KOPT-K1 (cell line): Measurements from ENCODE around the gene E2F8.
"Not testable (repeated sequence)": the region's sequence is repeated elsewhere in the genome, so short reads cannot be mapped to it uniquely, and the experiment has no call there.

Source experiments
- H3K27ac ChIP-seq: fragments of 200-600 bp; sonication (generic); 2 replicates; pipeline ENCODE4 v1.5.1; 2016; ENCODE audit warnings: antibody characterized with exemption, mild to moderate bottlenecking, low read depth, low read length; ENCODE audit not compliant: poor library complexity, severe bottlenecking
- H3K36me3 ChIP-seq: fragments of 200-600 bp; sonication (generic); 2 replicates; pipeline ENCODE4 v1.5.1; 2017; ENCODE audit warnings: antibody characterized with exemption, mild to moderate bottlenecking, low read length, moderate library complexity; ENCODE audit not compliant: insufficient read depth
- H3K9me3 ChIP-seq: fragments of 200-600 bp; sonication (generic); 2 replicates; pipeline ENCODE4 v1.5.1; 2017; ENCODE audit warnings: antibody characterized with exemption, low read length, mild to moderate bottlenecking; ENCODE audit not compliant: insufficient read depth, poor library complexity, severe bottlenecking

The E2F8 gene, protein sequence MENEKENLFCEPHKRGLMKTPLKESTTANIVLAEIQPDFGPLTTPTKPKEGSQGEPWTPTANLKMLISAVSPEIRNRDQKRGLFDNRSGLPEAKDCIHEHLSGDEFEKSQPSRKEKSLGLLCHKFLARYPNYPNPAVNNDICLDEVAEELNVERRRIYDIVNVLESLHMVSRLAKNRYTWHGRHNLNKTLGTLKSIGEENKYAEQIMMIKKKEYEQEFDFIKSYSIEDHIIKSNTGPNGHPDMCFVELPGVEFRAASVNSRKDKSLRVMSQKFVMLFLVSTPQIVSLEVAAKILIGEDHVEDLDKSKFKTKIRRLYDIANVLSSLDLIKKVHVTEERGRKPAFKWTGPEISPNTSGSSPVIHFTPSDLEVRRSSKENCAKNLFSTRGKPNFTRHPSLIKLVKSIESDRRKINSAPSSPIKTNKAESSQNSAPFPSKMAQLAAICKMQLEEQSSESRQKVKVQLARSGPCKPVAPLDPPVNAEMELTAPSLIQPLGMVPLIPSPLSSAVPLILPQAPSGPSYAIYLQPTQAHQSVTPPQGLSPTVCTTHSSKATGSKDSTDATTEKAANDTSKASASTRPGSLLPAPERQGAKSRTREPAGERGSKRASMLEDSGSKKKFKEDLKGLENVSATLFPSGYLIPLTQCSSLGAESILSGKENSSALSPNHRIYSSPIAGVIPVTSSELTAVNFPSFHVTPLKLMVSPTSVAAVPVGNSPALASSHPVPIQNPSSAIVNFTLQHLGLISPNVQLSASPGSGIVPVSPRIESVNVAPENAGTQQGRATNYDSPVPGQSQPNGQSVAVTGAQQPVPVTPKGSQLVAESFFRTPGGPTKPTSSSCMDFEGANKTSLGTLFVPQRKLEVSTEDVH

DNA sequence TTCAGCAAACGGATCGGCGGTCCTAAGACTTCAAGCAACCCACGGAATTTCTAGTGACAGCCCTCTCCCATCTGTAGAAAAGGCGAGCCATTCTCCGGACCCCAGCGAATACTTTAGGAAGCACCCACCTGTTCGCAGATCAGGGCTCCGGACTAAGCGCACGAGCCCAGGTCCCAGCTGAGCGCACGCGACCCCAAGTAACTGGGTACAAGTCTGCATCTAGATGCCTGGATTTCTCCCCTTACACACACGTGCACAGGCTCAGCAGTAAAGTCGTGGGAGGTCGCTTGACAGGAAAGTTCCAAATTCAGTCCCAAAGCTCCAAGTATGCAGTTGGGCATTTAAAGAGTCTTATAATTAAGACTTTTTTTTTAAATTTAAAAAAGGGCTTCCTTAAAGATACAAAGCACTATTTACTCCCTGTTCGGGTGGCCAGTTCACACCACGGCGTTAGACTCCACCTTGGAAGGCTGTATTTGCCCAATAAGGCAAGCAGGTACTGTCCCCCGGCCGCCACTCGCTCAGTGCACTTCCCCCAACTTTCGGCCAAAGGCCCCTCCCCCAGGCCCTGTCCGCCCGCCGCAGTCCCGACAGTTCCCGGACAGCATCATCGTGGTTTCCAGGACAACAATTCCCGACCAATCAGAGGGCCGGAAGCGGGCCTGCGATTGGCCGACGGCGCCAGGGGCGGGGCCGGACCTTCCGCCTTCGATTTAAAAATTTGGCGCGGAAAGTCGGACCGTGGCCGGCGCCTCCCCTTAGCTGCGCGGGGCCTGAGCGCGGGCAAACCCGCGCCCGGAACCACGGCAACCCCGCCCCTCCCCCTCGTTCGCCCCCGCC is at the start of gene E2F8:
E2F8 (minus strand) TSS at position 526 of the 840 bp plus-strand sequence. CDS start 824 bp downstream, outside the sequence.
- Histone ChIP-seq H3K9me3 (no peaks in the 10 kb centered on the region), H3K27ac (peak within 1 kb of the TSS; percentile 97)

DNA sequence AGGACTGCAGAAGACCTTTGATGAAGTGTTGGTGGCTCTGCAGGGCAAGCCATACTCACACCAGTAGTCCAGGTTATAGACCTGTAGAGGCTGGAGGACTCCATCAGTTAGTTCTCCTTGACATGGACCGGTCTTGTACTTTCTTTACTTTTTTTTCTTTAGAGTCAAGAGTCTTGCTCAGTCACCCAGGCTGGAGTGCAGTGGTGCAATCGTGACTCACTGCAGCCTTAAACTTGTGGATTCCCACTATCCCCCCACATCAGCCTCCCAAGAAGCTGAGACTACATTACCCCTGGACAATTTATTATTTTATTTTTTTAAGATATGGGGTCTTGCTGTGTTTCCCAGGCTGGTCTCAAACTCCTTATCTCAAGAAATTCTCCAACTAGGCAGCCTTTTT is 49.6 kb upstream of the E2F8 start:
- no peak overlapping the region for H3K27ac ChIP-seq
- no peaks in the 10 kb centered on the region for H3K36me3 ChIP-seq
- no peaks in the 10 kb centered on the region for H3K9me3 ChIP-seq

More for the DNA sequence above, at the start of gene E2F8:
- peaks cover 38% of the 10 kb centered on the region for H3K36me3 ChIP-seq

DNA sequence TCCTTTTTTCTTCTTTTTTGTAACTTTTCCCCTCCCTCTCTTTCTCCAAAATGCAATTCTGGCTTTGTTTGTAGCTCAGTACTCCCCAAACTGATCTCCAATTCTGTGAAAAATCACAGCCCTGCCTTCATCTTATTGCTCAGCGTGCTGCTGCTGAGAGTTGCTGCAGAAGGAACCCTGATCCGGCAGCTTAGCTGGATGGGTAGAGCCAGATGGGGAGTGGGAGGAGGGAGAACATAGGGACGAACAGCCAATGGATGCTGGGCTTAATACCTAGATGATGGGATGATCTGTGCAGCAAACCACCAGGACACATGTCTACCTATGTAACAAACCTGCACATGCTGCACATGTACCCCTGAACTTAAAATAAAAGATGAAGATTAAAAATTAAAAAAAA is 47.5 kb upstream of the E2F8 start:
- H3K36me3 ChIP-seq: no peaks in the 10 kb centered on the region
- no peaks in the 10 kb centered on the region for H3K9me3 ChIP-seq
- no peak overlapping the region for H3K27ac ChIP-seq

DNA sequence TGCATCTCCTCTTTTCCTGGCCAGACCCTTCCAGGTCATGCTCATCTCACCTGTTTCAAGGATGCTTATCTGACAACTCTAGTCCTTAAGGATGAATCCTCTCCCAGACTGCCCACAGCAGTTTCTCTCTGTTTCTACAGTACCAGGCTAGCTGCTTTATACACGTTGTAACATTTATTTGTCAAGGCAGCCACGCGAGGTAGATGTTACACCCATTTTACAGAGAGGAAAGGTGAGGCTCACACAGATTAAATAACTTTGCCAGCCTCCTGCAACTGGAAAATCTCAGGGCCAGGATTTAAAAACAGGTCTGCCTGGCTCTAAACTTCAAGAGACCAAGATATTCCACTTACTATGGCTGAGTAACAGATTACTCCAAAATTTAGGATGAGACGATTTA is 45.7 kb upstream of the E2F8 start:
- H3K9me3 ChIP-seq: no peaks in the 10 kb centered on the region
- no peak overlapping the region for H3K27ac ChIP-seq
- H3K36me3 ChIP-seq: no peaks in the 10 kb centered on the region

DNA sequence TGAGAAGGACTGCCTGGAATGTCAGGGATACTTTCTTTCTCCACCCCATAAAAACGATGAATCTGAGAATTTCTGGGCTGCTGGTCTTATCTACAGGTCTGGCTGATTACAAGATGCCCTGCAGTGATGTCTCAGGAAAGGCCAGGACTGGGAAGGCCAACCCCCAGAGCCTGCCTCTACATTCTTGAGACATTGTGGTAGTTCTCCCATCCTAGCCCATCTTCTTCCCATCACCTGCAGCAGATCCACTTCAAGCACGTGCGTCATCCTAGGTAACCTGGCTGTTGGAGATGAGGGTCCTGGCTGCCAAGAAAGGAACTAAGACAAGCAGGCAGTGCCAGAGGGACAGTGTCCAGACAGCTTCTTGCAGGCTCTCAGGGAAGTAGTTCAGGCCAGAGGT is 44.1 kb upstream of the E2F8 start:
- no peaks in the 10 kb centered on the region for H3K36me3 ChIP-seq
- H3K9me3 ChIP-seq: no peaks in the 10 kb centered on the region
- H3K27ac ChIP-seq: no peak overlapping the region

DNA sequence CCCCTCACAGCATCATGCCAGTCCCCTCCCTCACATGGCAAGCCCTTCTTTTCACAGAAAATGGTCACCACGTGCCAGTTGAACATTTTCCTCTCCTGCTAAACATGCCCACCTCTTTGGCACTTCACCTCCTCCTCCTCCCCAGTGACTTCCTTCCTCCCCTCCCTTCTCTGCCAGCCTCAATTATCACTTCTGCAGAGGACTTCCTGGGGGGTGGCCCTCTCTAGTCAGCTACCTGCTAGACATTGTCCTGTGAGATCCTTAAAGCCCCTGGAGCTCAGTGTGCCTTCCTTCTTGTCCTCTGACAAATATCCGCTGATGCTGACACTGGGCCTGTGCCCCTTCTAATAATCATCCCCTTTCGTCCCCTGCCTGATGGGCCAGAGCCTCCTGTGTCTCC is 43.2 kb upstream of the E2F8 start:
- Histone ChIP-seq H3K9me3 (no peaks in the 10 kb centered on the region), H3K27ac (no peak overlapping the region), H3K36me3 (no peaks in the 10 kb centered on the region)

DNA sequence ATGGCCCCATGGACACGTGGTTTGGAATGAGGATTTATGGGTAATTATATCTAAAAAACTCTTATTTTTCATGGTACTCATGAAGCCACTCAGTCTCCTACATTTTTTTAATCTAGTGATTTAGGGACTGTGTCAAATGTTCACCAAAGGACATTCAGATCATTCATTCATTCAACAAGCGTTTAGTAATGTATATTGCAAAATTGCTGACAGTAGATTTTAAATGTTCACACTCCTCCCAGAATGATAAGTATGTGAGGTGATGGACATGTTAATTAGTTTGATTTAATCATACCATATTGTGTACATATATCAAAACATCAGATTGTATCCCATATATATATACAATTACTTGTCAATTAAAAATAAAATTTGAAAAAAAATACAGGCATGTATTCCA is 40.8 kb upstream of the E2F8 start:
- Histone ChIP-seq H3K36me3 (no peaks in the 10 kb centered on the region), H3K9me3 (no peaks in the 10 kb centered on the region), H3K27ac (no peak overlapping the region)

DNA sequence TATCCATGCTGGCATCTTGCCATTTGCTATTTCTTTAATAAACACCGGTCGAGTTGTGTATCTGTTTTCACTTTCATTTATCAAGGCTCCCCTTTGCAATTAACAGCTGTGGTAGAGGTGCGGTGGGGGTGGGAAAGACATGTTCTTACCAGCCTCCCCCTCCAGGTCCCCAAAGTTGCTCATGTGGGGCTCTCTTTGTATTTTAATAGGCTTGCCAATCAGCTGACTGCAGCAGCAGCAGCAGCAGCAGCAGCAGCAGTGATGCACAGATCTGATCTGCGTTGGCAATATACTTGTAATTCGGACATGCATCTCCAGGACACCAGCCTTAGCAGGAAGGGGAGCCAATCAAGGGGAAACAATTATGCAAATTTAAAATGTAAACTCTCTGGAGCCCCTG is 40.3 kb upstream of the E2F8 start:
- H3K9me3 ChIP-seq: no peaks in the 10 kb centered on the region
- no peaks in the 10 kb centered on the region for H3K36me3 ChIP-seq
- H3K27ac ChIP-seq: no peak overlapping the region

DNA sequence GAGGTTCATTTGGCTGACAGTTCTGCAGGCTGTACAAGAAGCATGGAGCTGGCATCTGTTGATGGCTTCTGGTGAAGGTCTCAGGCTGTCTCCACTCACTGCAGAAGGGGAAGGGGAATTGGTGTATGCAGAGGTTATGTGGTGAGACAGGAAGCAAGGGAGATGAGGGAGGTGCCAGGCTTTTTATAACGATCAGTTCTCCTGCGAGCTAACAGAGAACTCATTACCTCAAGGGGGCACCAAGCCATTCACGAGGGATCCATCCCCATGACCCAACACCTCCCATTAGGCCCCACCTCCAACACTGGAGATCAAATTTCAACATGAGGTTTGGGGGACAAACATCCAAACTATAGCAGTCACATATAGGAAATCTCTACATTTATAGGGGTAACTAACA is 38.7 kb upstream of the E2F8 start:
- H3K27ac ChIP-seq: no peak overlapping the region
- H3K36me3 ChIP-seq: no peaks in the 10 kb centered on the region
- H3K9me3 ChIP-seq: no peaks in the 10 kb centered on the region

DNA sequence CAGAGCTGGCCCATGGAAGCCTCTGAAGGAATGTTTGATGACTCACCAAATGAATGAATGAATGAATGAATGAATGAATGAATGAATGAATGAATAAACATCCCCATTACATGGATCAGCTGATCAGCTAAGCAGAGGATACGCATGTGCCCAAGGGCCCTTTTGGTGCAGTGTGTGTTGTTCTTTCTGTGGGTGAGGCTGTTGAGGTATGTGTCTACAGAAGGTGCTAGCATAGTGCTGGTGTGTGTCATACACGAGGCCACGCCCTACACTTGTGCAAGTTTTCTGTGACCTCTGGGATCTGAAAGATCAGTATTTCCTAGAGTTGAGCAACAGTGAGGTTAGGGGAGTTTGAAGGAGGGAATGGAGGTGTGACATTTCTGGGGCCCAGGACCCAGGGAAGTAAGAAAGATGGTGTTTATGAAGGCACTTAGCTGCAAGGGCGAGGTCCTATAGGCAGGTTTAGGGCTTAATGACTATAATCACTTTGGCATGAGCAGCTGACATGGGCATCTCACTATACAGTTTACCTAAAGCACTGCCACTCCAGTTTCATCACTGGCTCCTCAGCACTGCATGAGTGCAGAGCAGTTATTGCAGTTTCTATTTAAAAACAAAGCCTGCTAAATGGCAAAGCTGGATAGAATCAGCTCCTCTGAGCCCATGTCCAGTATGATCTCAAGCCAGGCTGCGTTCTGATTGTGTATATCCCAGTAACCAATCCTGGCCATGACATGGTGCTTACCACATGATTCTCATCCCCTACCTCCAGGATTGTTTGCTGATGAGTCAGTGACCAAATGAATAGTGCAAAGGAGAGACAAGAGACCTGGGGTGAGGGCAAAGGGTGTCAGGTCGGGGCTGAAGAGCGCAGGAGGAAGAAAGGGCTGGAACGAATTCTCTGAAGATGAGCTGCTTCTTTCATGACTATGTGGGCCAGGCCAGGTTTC is 36.4 kb upstream of the E2F8 start:
- no peaks in the 10 kb centered on the region for H3K36me3 ChIP-seq
- no peak overlapping the region for H3K27ac ChIP-seq

DNA sequence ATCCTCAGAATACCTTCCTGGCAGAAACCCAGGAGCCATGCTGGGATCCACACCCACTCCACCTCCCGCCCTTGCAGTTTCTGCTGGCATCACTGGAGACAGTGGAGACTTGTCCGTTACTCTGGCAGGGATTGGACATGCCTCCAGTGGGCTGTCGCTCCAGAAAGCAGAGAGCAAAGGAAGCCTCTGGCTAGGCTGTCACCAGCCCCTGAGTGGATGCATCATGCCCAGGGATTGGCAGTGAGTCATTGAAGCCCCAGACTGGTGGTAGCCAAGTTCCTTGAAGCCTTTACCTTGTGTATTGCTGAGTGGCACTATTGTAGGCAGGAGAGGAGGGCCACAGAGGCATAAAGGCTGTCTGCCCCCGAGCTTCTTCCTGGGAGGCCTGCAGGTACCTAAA is 34.8 kb upstream of the E2F8 start:
- Histone ChIP-seq H3K27ac (no peak overlapping the region), H3K9me3 (no peaks in the 10 kb centered on the region), H3K36me3 (no peaks in the 10 kb centered on the region)

More for the DNA sequence above, 36.4 kb upstream of the E2F8 start:
- H3K9me3 ChIP-seq: no peaks in the 10 kb centered on the region

DNA sequence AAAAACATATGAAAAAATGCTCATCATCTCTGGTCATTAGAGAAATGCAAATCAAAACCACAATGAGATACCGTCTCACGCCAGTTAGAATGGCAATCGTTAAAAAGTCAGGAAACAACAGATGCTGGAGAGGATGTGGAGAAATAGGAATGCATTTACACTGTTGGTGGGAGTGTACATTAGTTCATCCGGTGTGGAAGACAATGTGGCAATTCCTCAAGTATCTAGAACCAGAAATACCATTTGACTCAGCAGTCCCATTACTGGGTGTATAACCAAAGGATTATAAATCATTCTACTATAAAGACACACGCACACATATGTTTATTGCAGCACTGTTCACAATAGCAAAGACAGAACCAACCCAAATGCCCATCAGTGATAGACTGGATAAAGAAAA is 32.5 kb upstream of the E2F8 start:
- not testable (repeated sequence) for H3K27ac ChIP-seq, H3K9me3 ChIP-seq, H3K36me3 ChIP-seq

DNA sequence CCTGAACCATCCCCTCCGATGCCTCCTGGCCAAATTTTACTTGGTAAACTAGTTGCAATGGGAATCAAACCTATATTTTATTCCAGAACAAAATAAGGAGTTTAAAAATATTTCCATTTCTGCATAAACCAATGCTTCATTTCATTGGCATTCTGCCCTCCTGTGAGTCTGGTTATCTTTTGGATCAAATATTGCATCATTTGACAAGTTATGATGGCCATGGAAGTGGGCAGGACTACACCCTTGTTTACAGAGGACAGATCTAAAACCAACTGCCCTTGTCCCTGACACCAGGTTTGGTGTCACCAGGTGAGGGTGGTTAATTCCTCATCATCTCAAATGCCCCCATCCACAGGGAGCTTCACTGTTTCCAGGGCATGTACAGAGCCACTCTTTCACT is 28.2 kb upstream of the E2F8 start:
- H3K27ac ChIP-seq: no peak overlapping the region
- no peaks in the 10 kb centered on the region for H3K36me3 ChIP-seq
- H3K9me3 ChIP-seq: no peaks in the 10 kb centered on the region

DNA sequence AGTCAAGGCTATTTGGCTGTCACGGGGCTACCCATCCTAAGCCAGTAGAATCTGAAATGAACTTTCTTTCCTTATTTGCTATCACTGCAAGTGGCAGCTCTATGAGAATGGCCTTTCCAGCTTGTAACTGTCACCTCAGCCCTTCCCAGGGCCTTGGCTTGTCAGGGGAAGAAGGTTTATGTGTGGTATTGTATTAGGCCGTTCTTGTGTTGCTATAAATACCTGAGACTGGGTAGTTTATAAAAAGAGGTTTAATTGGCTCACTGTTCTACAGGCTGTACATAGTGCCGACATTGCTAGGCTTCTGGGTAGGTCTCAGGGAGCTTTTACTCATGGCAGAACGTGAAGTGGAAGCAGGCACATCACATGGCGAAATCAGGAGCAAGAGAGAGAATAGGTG is 26.8 kb upstream of the E2F8 start:
- no peak overlapping the region for H3K27ac ChIP-seq
- H3K9me3 ChIP-seq: no peaks in the 10 kb centered on the region
- no peaks in the 10 kb centered on the region for H3K36me3 ChIP-seq
